ENCODE measurements around the gene TSC22D3.

DNA sequence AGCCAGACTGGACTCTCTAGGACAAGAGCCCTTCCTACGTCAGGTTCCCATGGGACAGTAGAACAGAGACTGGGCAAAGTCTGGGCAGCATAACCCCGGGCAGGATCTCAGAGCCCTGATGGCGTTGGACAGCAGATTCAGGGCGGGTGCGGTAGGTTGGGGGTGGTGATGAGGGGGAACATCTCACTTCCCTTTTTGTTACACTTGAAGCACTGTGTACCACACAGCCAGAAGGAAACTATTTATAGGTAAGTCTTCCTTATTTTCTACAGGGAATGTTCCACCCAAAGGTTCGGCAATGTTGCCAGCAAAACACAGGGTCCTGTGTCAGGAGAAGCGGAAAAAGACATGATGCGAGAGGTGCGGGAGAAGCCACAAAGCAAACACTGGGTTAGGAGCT, 54.3 kb downstream of the TSC22D3 start:
- TF ChIP-seq POLR2A (IDR thresholded peaks at IDR 0.05; ENCODE audit: low read depth, low read length) (no peak), POLR2AphosphoS5 (IDR thresholded peaks at IDR 0.05; ENCODE audit: low read depth, low read length) (no peak)
